Kidney epithelial cell (primary cell): Measurements from ENCODE around the gene RASA2. TPM values are rescaled to one million over a fixed set of nuclear protein-coding genes. Genes with fewer than 3 reads are reported as not detected.

ENCODE experiments used
- DNase-seq: peaks from one replicate; pipeline ENCODE4 v3.0.0-alpha.2; 2010; ENCODE audit warnings: low read depth
- H3K27me3 ChIP-seq: 2 replicates; pipeline ENCODE4 v1.6.0; 2011; ENCODE audit warnings: low read length; ENCODE audit not compliant: control insufficient read depth, insufficient read depth
- H3K36me3 ChIP-seq: 2 replicates; pipeline ENCODE4 v1.5.1; 2011; ENCODE audit warnings: low read length; ENCODE audit not compliant: control insufficient read depth, insufficient read depth
- H3K4me3 ChIP-seq: 2 replicates; pipeline ENCODE4 v1.5.1; 2011; ENCODE audit warnings: low read depth, mild to moderate bottlenecking, control low read depth, low read length
- CTCF ChIP-seq: IDR thresholded peaks from 2 replicates; pipeline ENCODE4 v1.5.1; 2011; ENCODE audit warnings: mild to moderate bottlenecking, moderate library complexity, low read length, control low read depth, inconsistent platforms; ENCODE audit not compliant: insufficient read depth, poor library complexity, severe bottlenecking
- total RNA-seq: library from RNA; depleted of rRNA; stranded (reverse); fragments of >200 nt; gene quantifications from 2 replicates; pipeline ENCODE4 v1.2.3, GENCODE V29; 2015

RASA2 gene
- total RNA-seq, 1 donor from 2014 or later: 16.8 TPM

GRCh38 chr3:141525814-141526213, 39.0 kb downstream of the RASA2 start:
- DNase-seq: peak; percentile 10
- Histone ChIP-seq H3K36me3 (no peaks in the 10 kb centered on the region), H3K4me3 (no peak overlapping the region), H3K27me3 (no peaks in the 10 kb centered on the region)
- TF ChIP-seq CTCF: no peak

- no peak for TF ChIP-seq CTCF
- no peaks in the 10 kb centered on the region for H3K27me3 ChIP-seq
- H3K4me3 ChIP-seq: no peak overlapping the region
- no peak for DNase-seq
- H3K36me3 ChIP-seq: no peaks in the 10 kb centered on the region
Observed at GRCh38 chr3:141526709-141527108, 39.9 kb downstream of the RASA2 start.

GRCh38 chr3:141528800-141529199, 42.0 kb downstream of the RASA2 start:
- TF ChIP-seq CTCF: no peak

GRCh38 chr3:141529256-141529655, 42.4 kb downstream of the RASA2 start:
- DNase-seq: no peak
- no peak for TF ChIP-seq CTCF
- Histone ChIP-seq H3K27me3 (no peaks in the 10 kb centered on the region), H3K4me3 (no peak overlapping the region), H3K36me3 (no peaks in the 10 kb centered on the region)

More at GRCh38 chr3:141528800-141529199, 42.0 kb downstream of the RASA2 start:
- Histone ChIP-seq H3K27me3 (no peaks in the 10 kb centered on the region), H3K36me3 (no peaks in the 10 kb centered on the region), H3K4me3 (no peak overlapping the region)
- DNase-seq: no peak

GRCh38 chr3:141529717-141530414, 43.0 kb downstream of the RASA2 start:
- DNase-seq: no peak
- no peaks in the 10 kb centered on the region for H3K36me3 ChIP-seq
- no peaks in the 10 kb centered on the region for H3K27me3 ChIP-seq
- no peak for TF ChIP-seq CTCF
- no peak overlapping the region for H3K4me3 ChIP-seq

GRCh38 chr3:141530415-141530768, 43.6 kb downstream of the RASA2 start:
- TF ChIP-seq CTCF: no peak
- no peaks in the 10 kb centered on the region for H3K36me3 ChIP-seq
- H3K27me3 ChIP-seq: no peaks in the 10 kb centered on the region
- no peak overlapping the region for H3K4me3 ChIP-seq
- DNase-seq: no peak
